Measurements from ENCODE around the gene KCNJ2.

Gene KCNJ2

GRCh38 chr17:70206361-70207010, 37.2 kb downstream of the KCNJ2 start:
- DNase-seq: no peak

DNA sequence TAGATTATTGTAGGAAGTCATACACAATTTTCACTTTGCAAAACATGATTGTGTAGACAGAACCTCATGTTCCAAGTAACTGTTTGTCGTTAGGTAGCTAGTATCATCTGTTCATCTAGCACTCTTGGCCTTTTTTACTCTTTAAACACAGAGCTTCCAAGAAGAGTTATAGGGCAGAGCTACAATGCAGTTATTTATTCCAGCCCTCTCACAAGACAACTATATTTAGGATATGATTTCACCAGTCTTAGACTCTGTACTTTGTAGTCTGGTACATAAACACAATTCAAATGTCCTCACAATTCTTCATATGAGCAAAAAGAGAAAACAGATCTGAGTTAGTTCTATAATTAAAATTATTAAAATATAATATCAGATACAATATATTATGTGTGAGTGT, 37.9 kb downstream of the KCNJ2 start:
- no peak for DNase-seq

GRCh38 chr17:70208080-70208794, 38.9 kb downstream of the KCNJ2 start:
- no peak for DNase-seq

- no peak for DNase-seq
These were observed 39.7 kb downstream of the KCNJ2 start for GRCh38 chr17:70208825-70209555.

DNA sequence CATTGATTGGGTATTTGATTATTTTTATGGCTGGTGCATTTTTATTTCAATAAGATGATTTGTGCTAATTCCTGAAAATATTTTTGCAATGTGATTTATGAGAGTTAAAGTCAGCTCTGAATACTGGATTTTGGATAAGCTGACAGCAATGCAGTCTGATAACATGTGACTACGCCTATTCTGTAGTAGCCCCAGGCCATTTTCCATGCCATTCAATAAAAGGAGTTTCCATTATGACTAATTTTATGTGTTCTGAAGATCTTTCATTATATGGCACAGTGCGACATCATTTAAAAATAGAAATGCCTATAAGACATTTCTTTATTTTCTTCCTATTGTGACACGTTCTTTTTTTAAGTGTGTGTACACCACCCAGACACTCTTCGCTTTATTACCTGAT, 46.3 kb downstream of the KCNJ2 start:
- DNase-seq: no peak

DNA sequence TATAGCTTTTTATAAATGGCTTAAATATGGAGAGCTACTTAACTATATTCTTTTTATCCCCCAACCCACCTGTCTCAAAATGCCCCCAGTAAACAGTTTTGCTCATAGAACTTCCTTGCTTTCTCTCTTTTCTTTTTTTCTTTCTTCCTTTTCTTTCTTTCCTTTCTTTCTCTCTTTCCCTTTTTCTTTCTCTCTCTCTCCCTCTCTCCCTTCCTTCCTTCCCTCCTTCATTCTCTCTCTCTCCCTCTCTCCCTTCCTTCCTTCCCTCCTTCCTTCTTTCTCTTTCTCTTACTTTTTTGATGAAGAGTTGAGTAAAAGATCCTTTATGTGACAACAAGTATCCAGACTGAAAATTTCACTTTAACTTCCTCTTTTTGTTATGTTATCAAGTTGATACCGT, 48.2 kb downstream of the KCNJ2 start:
- DNase-seq: no peak

GRCh38 chr17:70225276-70225675, 55.9 kb downstream of the KCNJ2 start:
- DNase-seq: no peak
